GM23248 (cell line): Measurements from ENCODE around the gene SUSD4. TPM values are rescaled to one million over a fixed set of nuclear protein-coding genes. Genes with fewer than 3 reads are reported as not detected.

Experiments
- DNase-seq: peaks from one replicate; pipeline ENCODE4 v3.0.0-alpha.2; 2015
- H2AFZ ChIP-seq: fragments of 200-600 bp; sonication (generic); 2 replicates; pipeline ENCODE4 v1.6.1; 2016; ENCODE audit warnings: antibody characterized with exemption
- H3F3A ChIP-seq: fragments of 200-600 bp; sonication (generic); 2 replicates; pipeline ENCODE4 v1.6.1; 2016; ENCODE audit warnings: mild to moderate bottlenecking, antibody characterized with exemption, mixed run types; ENCODE audit not compliant: insufficient read depth
- H3K27ac ChIP-seq: fragments of 200-600 bp; sonication (generic); 2 replicates; pipeline ENCODE4 v1.5.1; 2016; ENCODE audit warnings: mild to moderate bottlenecking
- H3K27me3 ChIP-seq: fragments of 200-600 bp; sonication (generic); replicated peaks from 2 replicates; pipeline ENCODE4 v1.6.1; 2016; ENCODE audit warnings: mild to moderate bottlenecking; ENCODE audit not compliant: insufficient read depth
- H3K36me3 ChIP-seq: fragments of 200-600 bp; sonication (generic); 2 replicates; pipeline ENCODE4 v1.6.1; 2016; ENCODE audit warnings: low read depth, mild to moderate bottlenecking
- H3K4me1 ChIP-seq: fragments of 200-600 bp; sonication (generic); 2 replicates; pipeline ENCODE4 v1.6.1; 2016; ENCODE audit warnings: mild to moderate bottlenecking; ENCODE audit not compliant: insufficient read depth
- H3K4me2 ChIP-seq: fragments of 200-600 bp; sonication (generic); one replicate; pipeline ENCODE4 v1.6.1; 2016; ENCODE audit warnings: mild to moderate bottlenecking; ENCODE audit not compliant: unreplicated experiment
- H3K4me3 ChIP-seq: fragments of 200-600 bp; sonication (generic); 2 replicates; pipeline ENCODE4 v1.5.1; 2016; ENCODE audit warnings: mild to moderate bottlenecking
- H3K79me2 ChIP-seq: fragments of 200-600 bp; sonication (generic); 2 replicates; pipeline ENCODE4 v1.6.1; 2016; ENCODE audit warnings: mild to moderate bottlenecking; ENCODE audit not compliant: insufficient read depth
- H3K9ac ChIP-seq: fragments of 200-600 bp; sonication (generic); 2 replicates; pipeline ENCODE4 v1.6.1; 2016; ENCODE audit warnings: mild to moderate bottlenecking
- H3K9me2 ChIP-seq: fragments of 200-600 bp; sonication (generic); 2 replicates; pipeline ENCODE4 v1.6.1; 2016; ENCODE audit warnings: mixed run types, mild to moderate bottlenecking, moderate library complexity; ENCODE audit not compliant: insufficient read depth
- H3K9me3 ChIP-seq: fragments of 200-600 bp; sonication (generic); one replicate; pipeline ENCODE4 v1.6.1; 2017; ENCODE audit warnings: low read depth
- H4K20me1 ChIP-seq: fragments of 200-600 bp; sonication (generic); 2 replicates; pipeline ENCODE4 v1.6.0; 2016; ENCODE audit not compliant: insufficient read depth
- EZH2 ChIP-seq: fragments of 200-600 bp; sonication (generic); IDR thresholded peaks from 2 replicates; pipeline ENCODE4 v1.6.1; 2018; ENCODE audit warnings: antibody characterized with exemption, mild to moderate bottlenecking; ENCODE audit not compliant: insufficient read depth, poor library complexity, severe bottlenecking
- EZH2phosphoT487 ChIP-seq: fragments of 200-600 bp; sonication (generic); IDR thresholded peaks from 2 replicates; pipeline ENCODE4 v1.6.1; 2018; ENCODE audit warnings: antibody characterized with exemption, moderate library complexity, mild to moderate bottlenecking, low read depth; ENCODE audit not compliant: insufficient read depth
- WGBS, 2 experiments: methylation state at CpG; one replicate each; pipeline ENCODE4 v1.1.6; 2015 to 2017; ENCODE audit warnings: low lambda C conversion rate in 2 of 2, low coverage in 1 of 2; ENCODE audit errors: missing lambda C conversion rate in 2 of 2; 5-methylcytosine and 5-hydroxymethylcytosine counted together
- in situ Hi-C: fragments of 300-500 bp; cut with MboI; formaldehyde crosslinking; loops from 2 replicates; pipeline ENCODE4 v1.15.0; 2020
- polyA plus RNA-seq: library from polyadenylated mRNA; unstranded; fragments of >200 nt; fragmentation: Nextera tagmentation; extraction: Ambion mirVana; gene quantifications from 2 replicates; pipeline ENCODE4 v1.2.1, GENCODE V29; 2016
- total RNA-seq: library from RNA; depleted of rRNA; stranded (reverse); fragments of >200 nt; shearing (Covaris generic); gene quantifications from 2 replicates; pipeline ENCODE4 v1.2.3, GENCODE V29; 2014

SUSD4 gene
- total and polyA plus RNA-seq, 2 experiments from 2014 or later, result 1.1 to 3.9 TPM

DNA sequence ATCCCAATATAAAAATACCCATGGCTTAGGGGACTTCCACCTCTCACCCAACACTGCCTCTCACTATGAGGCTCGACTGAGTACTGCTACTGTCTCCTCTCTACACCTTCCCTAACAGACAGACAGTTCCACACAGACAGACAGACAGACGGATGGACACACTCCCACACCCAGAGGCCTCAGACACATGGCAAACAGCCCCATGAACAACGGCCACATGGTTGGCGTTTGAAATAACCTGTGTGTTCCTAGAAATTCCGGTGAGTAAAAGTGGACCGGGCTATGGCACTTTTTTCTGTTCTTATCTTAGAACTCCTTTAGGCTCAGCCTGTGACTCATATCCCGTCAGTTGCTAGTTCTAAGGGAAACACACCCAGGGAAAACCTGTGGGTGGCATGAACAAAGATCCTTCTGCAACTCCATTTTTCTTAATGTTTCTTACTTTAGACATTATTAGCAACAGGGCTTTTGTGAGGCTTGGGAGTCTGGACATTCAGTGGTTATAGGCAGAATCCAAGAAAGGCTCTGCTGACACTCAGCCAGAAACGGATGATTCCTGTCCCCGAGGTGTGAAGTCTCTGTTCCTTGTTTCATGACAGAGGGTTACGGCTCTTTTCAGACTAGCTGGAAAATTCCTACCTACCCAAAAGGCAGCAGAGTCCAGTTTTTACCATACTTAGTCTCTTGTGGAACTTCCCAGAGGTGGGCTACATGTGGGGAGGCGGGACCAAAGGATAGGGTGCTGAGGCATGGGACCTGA, 130.4 kb downstream of the SUSD4 start:
- TF ChIP-seq EZH2, result no peak
- no peak for TF ChIP-seq EZH2phosphoT487
- Histone ChIP-seq H3K27ac (peak overlapping the region; percentile 36), H3K9me3 (no peaks in the 10 kb centered on the region), H3K27me3 (no peaks in the 10 kb centered on the region), H3F3A (peaks cover 38% of the 10 kb centered on the region), H3K4me2 (peak overlapping the region; percentile 44), H3K9me2 (no peaks in the 10 kb centered on the region), H3K9ac (no peak overlapping the region), H3K36me3 (no peaks in the 10 kb centered on the region), H4K20me1 (no peaks in the 10 kb centered on the region), H3K79me2 (no peaks in the 10 kb centered on the region), H3K4me3 (no peak overlapping the region), H2AFZ (peak overlapping the region; percentile 49; the same call in 1 of the 2 replicates), H3K4me1 (peaks cover 46% of the 10 kb centered on the region)
- in situ Hi-C loops, result no loop called here
- peak; percentile 92 for DNase-seq
- WGBS, 2 experiments, result 26 to 27% methylated on average over 11 of the region's 11 CpGs

DNA sequence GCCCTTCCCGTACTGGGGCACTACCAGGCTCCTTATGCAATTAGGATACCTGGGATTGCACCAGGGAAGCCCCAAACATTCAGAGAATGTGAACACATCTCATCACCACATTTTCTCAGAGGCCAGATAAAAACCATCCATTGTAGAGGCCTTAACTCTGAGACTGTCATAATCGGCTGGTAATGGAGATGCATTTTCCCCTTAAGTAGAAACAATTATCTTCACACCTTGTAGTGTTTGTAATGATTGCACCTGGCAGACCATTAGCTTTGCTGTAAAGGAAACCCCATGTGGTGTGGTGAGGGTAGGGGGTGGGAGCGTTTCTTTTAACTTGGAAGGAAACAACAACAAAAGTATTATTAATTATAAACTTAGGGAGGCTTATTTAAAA, 131.0 kb downstream of the SUSD4 start:
- no peaks in the 10 kb centered on the region for H3K79me2 ChIP-seq
- H3K9me3 ChIP-seq, result no peaks in the 10 kb centered on the region
- in situ Hi-C loops, result no loop called here
- H3K9ac ChIP-seq, result no peak overlapping the region
- no peak overlapping the region for H3K4me3 ChIP-seq
- 71 to 72% methylated on average over 3 of the region's 3 CpGs for WGBS, 2 experiments
- H2AFZ ChIP-seq, result no peak overlapping the region
- H3F3A ChIP-seq, result peaks cover 38% of the 10 kb centered on the region
- no peaks in the 10 kb centered on the region for H4K20me1 ChIP-seq
- no peak for DNase-seq
- no peaks in the 10 kb centered on the region for H3K9me2 ChIP-seq
- peak overlapping the region; percentile 44 for H3K4me2 ChIP-seq
- H3K27ac ChIP-seq, result no peak overlapping the region
- peaks cover 46% of the 10 kb centered on the region for H3K4me1 ChIP-seq
- no peaks in the 10 kb centered on the region for H3K27me3 ChIP-seq
- TF ChIP-seq EZH2, result no peak
- TF ChIP-seq EZH2phosphoT487, result no peak
- H3K36me3 ChIP-seq, result no peaks in the 10 kb centered on the region

DNA sequence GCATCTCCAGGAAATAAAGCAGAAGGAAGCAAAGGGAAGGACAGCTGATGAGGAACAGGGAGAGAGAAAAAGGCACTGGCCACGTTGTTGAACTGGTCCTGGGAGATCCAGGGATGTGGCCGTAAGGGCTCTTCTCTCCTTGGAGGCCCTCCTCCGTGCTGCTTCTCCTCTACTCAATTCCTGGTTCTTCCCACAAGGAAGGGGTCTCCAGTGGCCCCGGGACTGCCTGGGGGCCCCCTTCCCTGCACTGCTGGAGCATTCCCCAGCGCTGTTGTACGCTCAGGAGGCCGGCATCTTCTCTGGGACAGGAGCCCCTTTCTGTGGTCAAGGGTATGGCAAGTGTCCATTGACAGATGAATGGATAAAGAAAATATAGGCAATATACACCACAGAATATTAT, 132.4 kb downstream of the SUSD4 start:
- Histone ChIP-seq H3K79me2 (no peaks in the 10 kb centered on the region), H2AFZ (no peak overlapping the region), H3K9me3 (no peaks in the 10 kb centered on the region), H3F3A (peaks cover 38% of the 10 kb centered on the region), H3K9me2 (no peaks in the 10 kb centered on the region), H4K20me1 (no peaks in the 10 kb centered on the region), H3K4me2 (no peak overlapping the region), H3K4me1 (peaks cover 46% of the 10 kb centered on the region), H3K9ac (no peak overlapping the region), H3K27me3 (no peaks in the 10 kb centered on the region), H3K4me3 (no peak overlapping the region), H3K36me3 (no peaks in the 10 kb centered on the region), H3K27ac (no peak overlapping the region)
- in situ Hi-C loops, result no loop called here
- 86 to 88% methylated on average over 7 of the region's 7 CpGs for WGBS, 2 experiments
- no peak for TF ChIP-seq EZH2
- no peak for TF ChIP-seq EZH2phosphoT487
- DNase-seq, result no peak

DNA sequence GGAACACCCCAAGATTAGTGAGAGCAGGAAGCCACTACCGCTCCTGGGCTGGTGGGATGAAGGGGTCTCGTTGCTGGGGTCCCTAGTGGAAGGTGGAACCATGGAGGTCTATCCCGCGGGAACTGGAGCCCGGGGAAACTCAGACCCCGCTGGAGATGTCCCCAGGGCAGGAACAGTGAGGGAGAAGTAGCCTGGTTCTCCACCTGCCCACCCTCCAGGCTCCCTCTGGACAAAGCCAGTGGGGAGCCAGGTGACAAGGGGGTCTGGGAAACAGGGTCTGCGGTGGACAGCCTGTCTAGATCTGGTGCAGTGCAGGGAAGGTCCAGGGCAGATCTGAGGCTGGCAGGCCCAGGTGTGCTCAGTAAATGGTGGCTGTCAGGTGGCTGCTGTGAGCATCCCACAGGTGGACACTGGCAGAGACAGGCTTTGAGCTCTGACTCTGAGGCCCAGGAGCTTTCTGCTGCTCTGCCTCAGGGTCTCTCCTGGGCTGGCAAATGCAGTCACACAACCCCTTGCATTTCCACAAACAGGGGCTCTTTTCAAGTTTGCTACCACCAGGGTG, 132.9 kb downstream of the SUSD4 start:
- H3K4me2 ChIP-seq, result peak overlapping the region; percentile 97
- H3K27me3 ChIP-seq, result no peaks in the 10 kb centered on the region

More for the DNA sequence above, 132.9 kb downstream of the SUSD4 start:
- H4K20me1 ChIP-seq, result no peaks in the 10 kb centered on the region
- H3K79me2 ChIP-seq, result no peaks in the 10 kb centered on the region
- H3K9ac ChIP-seq, result peak overlapping the region; percentile 74; the same call in 1 of the 2 replicates
- H3K4me3 ChIP-seq, result no peak overlapping the region; the same call in 1 of the 2 replicates
- H2AFZ ChIP-seq, result peak overlapping the region; percentile 67
- no peaks in the 10 kb centered on the region for H3K9me2 ChIP-seq
- peaks cover 38% of the 10 kb centered on the region for H3F3A ChIP-seq
- WGBS, 2 experiments, result 97 to 98% methylated on average over 7 of the region's 7 CpGs
- peaks cover 46% of the 10 kb centered on the region for H3K4me1 ChIP-seq
- no peak for TF ChIP-seq EZH2
- peak overlapping the region; percentile 96 for H3K27ac ChIP-seq
- in situ Hi-C loops, result no loop called here
- H3K36me3 ChIP-seq, result no peaks in the 10 kb centered on the region
- DNase-seq, result no peak
- H3K9me3 ChIP-seq, result no peaks in the 10 kb centered on the region
